Stimulated activated CD4-positive, alpha-beta T cell treated with anti-CD3 and anti-CD28 coated beads, TNF-alpha, amount 100 ng/mL, for 1 hour (primary cell): ENCODE measurements around the gene HRH1.
"Not testable (repeated sequence)": the region's sequence is repeated elsewhere in the genome, so short reads cannot be mapped to it uniquely, and the experiment has no call there.

Experiments
- DNase-seq, 3 donors: peaks; one replicate each; pipeline ENCODE4 v3.0.0-alpha.2; 2020; ENCODE audit warnings: low read depth in 3 of 3, low spot score in 1 of 3

Gene HRH1

GRCh38 chr3:11201251-11202019 is 47.1 kb downstream of the HRH1 start:
- DNase-seq, result no peak

- DNase-seq, result no peak
Measured at GRCh38 chr3:11203961-11204360, 49.7 kb downstream of the HRH1 start.

GRCh38 chr3:11204697-11205348 is 50.5 kb downstream of the HRH1 start:
- no peak for DNase-seq

- not testable (repeated sequence) for DNase-seq
Measured at GRCh38 chr3:11205881-11206280, 51.6 kb downstream of the HRH1 start.

- DNase-seq, result no peak
Measured at GRCh38 chr3:11206316-11206715, 52.0 kb downstream of the HRH1 start.

- no peak for DNase-seq
Measured at GRCh38 chr3:11206953-11207352, 52.7 kb downstream of the HRH1 start.

GRCh38 chr3:11211531-11212298 is 57.4 kb downstream of the HRH1 start:
- no peak for DNase-seq

GRCh38 chr3:11212299-11212608 is 58.0 kb downstream of the HRH1 start:
- DNase-seq, result no peak

- no peak for DNase-seq
Measured at GRCh38 chr3:11212784-11213183, 58.5 kb downstream of the HRH1 start.

GRCh38 chr3:11213810-11214450 is 59.6 kb downstream of the HRH1 start:
- no peak for DNase-seq

- DNase-seq, result no peak
Measured at GRCh38 chr3:11214451-11214978, 60.2 kb downstream of the HRH1 start.

GRCh38 chr3:11217370-11217769 is 63.1 kb downstream of the HRH1 start:
- DNase-seq, result not testable (repeated sequence)

- DNase-seq, result no peak
Measured at GRCh38 chr3:11220230-11220629, 65.9 kb downstream of the HRH1 start.

- no peak for DNase-seq
Measured at GRCh38 chr3:11221818-11222415, 67.6 kb downstream of the HRH1 start.

- DNase-seq, result no peak
Measured at GRCh38 chr3:11224010-11224409, 69.7 kb downstream of the HRH1 start.

- no peak for DNase-seq
Measured at GRCh38 chr3:11224870-11225229, 70.6 kb downstream of the HRH1 start.

- no peak for DNase-seq
Measured at GRCh38 chr3:11226042-11226370, 71.7 kb downstream of the HRH1 start.

- no peak for DNase-seq
Measured at GRCh38 chr3:11228041-11228440, 73.7 kb downstream of the HRH1 start.

GRCh38 chr3:11230125-11230524 is 75.8 kb downstream of the HRH1 start:
- no peak for DNase-seq

- DNase-seq, result no peak
Measured at GRCh38 chr3:11230832-11231231, 76.5 kb downstream of the HRH1 start.

GRCh38 chr3:11235385-11235784 is 81.1 kb downstream of the HRH1 start:
- DNase-seq, result no peak
